SK-N-SH (cell line): Measurements from ENCODE around the gene SMARCE1. TPM values are rescaled to one million over a fixed set of nuclear protein-coding genes. Genes with fewer than 3 reads are reported as not detected.

Experiments used
- CTCF ChIA-PET: fragments of 300-600, 350-600 bp; formaldehyde crosslinking; extraction: SDS; loops from one replicate; lab custom pipeline; 2021; lab: Yijun Ruan, JAX
- POLR2A ChIA-PET: fragments of 350-600 bp; sonication (Branson Sonifier 250); formaldehyde crosslinking; extraction: SDS; loops from one replicate; lab custom pipeline; 2020; ENCODE audit warnings: antibody characterized with exemption, inconsistent platforms; lab: Yijun Ruan, JAX
- DNase-seq: peaks from one replicate; pipeline ENCODE4 v3.0.0; 2012
- H2AFZ ChIP-seq: fragments of 200-600 bp; sonication (generic); 2 replicates; pipeline ENCODE4 v1.8.1; 2016; ENCODE audit warnings: antibody characterized with exemption, mild to moderate bottlenecking, low read depth
- H3F3A ChIP-seq: fragments of 200-600 bp; sonication (generic); replicated peaks from 2 replicates; pipeline ENCODE3; 2016; ENCODE audit warnings: antibody characterized with exemption, mild to moderate bottlenecking; ENCODE audit not compliant: insufficient read depth
- H3K27ac ChIP-seq, 2 experiments: fragments of 200-500 bp in 1 of 2; fragments of 200-600 bp in 1 of 2; sonication (Bioruptor generic) in 1 of 2; sonication (generic), shearing (Covaris generic) in 1 of 2; 2 replicates each; pipeline versions ENCODE4 v1.5.1 to v1.6.1; 2014 to 2016; ENCODE audit warnings: low read depth in 2 of 2, inconsistent platforms in 1 of 2, low read length in 1 of 2, mild to moderate bottlenecking in 1 of 2, mixed read lengths in 1 of 2
- H3K27me3 ChIP-seq: fragments of 200-600 bp; sonication (generic), shearing (Covaris generic); 2 replicates; pipeline ENCODE4 v1.6.1; 2016; ENCODE audit warnings: mixed run types; ENCODE audit not compliant: insufficient read depth
- H3K36me3 ChIP-seq, 2 experiments: fragments of 200-500 bp in 1 of 2; fragments of 200-600 bp in 1 of 2; sonication (Bioruptor generic) in 1 of 2; sonication (generic) in 1 of 2; replicated peaks in 1 of 2; 2 replicates each; pipeline versions ENCODE3 to v1.5.1; 2014 to 2016; ENCODE audit warnings: low read length in 1 of 2, mild to moderate bottlenecking in 1 of 2; ENCODE audit not compliant: insufficient read depth in 2 of 2, control insufficient read depth in 1 of 2
- H3K4me1 ChIP-seq, 2 experiments: fragments of 200-500 bp in 1 of 2; fragments of 200-600 bp in 1 of 2; sonication (Bioruptor generic) in 1 of 2; sonication (generic), shearing (Covaris generic) in 1 of 2; 2 replicates each; pipeline versions ENCODE4 v1.5.1 to v1.6.1; 2014 to 2016; ENCODE audit warnings: low read depth in 1 of 2, low read length in 1 of 2, mixed run types in 1 of 2; ENCODE audit not compliant: insufficient read depth in 2 of 2, control insufficient read depth in 1 of 2
- H3K4me2 ChIP-seq: fragments of 200-600 bp; sonication (generic), shearing (Covaris generic); 2 replicates; pipeline ENCODE4 v1.6.1; 2017; ENCODE audit warnings: mixed run types
- H3K4me3 ChIP-seq, 2 experiments: fragments of 200-500 bp in 1 of 2; fragments of 200-600 bp in 1 of 2; sonication (Bioruptor generic) in 1 of 2; sonication (generic), shearing (Covaris generic) in 1 of 2; 2 replicates each; pipeline versions ENCODE4 v1.5.1 to v1.8.1; 2014 to 2016; ENCODE audit warnings: low read depth in 2 of 2, inconsistent platforms in 1 of 2, low read length in 1 of 2, mild to moderate bottlenecking in 1 of 2, mixed read lengths in 1 of 2, moderate library complexity in 1 of 2
- H3K79me2 ChIP-seq: fragments of 200-600 bp; sonication (generic); 2 replicates; pipeline ENCODE4 v1.8.1; 2017; ENCODE audit warnings: mild to moderate bottlenecking; ENCODE audit not compliant: insufficient read depth
- H3K9ac ChIP-seq: fragments of 200-600 bp; sonication (generic); 2 replicates; pipeline ENCODE4 v1.6.1; 2017; ENCODE audit warnings: mixed run types
- H3K9me2 ChIP-seq: fragments of 200-600 bp; sonication (generic); 2 replicates; pipeline ENCODE4 v1.6.1; 2017; ENCODE audit warnings: mixed run types
- H3K9me3 ChIP-seq: fragments of 200-600 bp; sonication (generic); 2 replicates; pipeline ENCODE4 v1.6.1; 2017; ENCODE audit warnings: mixed run types, mild to moderate bottlenecking, moderate library complexity
- H4K20me1 ChIP-seq: fragments of 200-600 bp; sonication (generic); 2 replicates; pipeline ENCODE4 v1.6.1; 2017; ENCODE audit warnings: mild to moderate bottlenecking, mixed run types; ENCODE audit not compliant: insufficient read depth
- EZH2phosphoT487 ChIP-seq: fragments of 200-600 bp; sonication (generic); IDR thresholded peaks from 2 replicates; pipeline ENCODE4 v1.6.1; 2017; ENCODE audit warnings: low read depth, mixed run types, mild to moderate bottlenecking, antibody characterized with exemption, moderate library complexity, borderline replicate concordance
- FOSL2 ChIP-seq: IDR thresholded peaks from 2 replicates; pipeline ENCODE4 v1.4.0; 2012; ENCODE audit warnings: low read depth, mild to moderate bottlenecking, moderate library complexity, borderline replicate concordance
- FOXJ3 ChIP-seq: sonication (generic); formaldehyde crosslinking; IDR thresholded peaks from 2 replicates; pipeline ENCODE4 v1.5.1; 2020; ENCODE audit warnings: mild to moderate bottlenecking, missing genetic modification reagents
- FOXM1 ChIP-seq: IDR thresholded peaks from 2 replicates; pipeline ENCODE4 v1.4.0; 2012; ENCODE audit warnings: low read depth, mild to moderate bottlenecking
- GABPA ChIP-seq: IDR thresholded peaks from 2 replicates; pipeline ENCODE4 v1.4.0; 2012; ENCODE audit warnings: low read depth, mild to moderate bottlenecking
- JUND ChIP-seq: IDR thresholded peaks from 2 replicates; pipeline ENCODE4 v1.4.0; 2012
- MEF2A ChIP-seq: IDR thresholded peaks from 2 replicates; pipeline ENCODE4 v1.4.0; 2012; ENCODE audit warnings: low read depth, borderline replicate concordance
- RFX5 ChIP-seq: IDR thresholded peaks from 2 replicates; pipeline ENCODE4 v1.6.1; 2012; ENCODE audit warnings: mild to moderate bottlenecking, improper control_type of control experiment, low read length
- SMC3 ChIP-seq: IDR thresholded peaks from 2 replicates; pipeline ENCODE4 v1.6.1; 2012; ENCODE audit warnings: low read depth, low read length, improper control_type of control experiment
- TAF1 ChIP-seq: IDR thresholded peaks from 2 replicates; pipeline ENCODE4 v1.6.1; 2012; ENCODE audit warnings: low read depth, mild to moderate bottlenecking, low read length, moderate library complexity, borderline replicate concordance
- TCF12 ChIP-seq: IDR thresholded peaks from 2 replicates; pipeline ENCODE4 v1.4.0; 2012
- TEAD4 ChIP-seq: IDR thresholded peaks from 2 replicates; pipeline ENCODE4 v1.4.0; 2012; ENCODE audit warnings: mild to moderate bottlenecking, borderline replicate concordance; ENCODE audit not compliant: insufficient read depth
- YY1 ChIP-seq: IDR thresholded peaks from 2 replicates; pipeline ENCODE4 v1.4.0; 2012; ENCODE audit warnings: low read depth, mild to moderate bottlenecking
- WGBS: methylation state at CpG from one replicate; pipeline ENCODE4 v1.1.6; 2017; ENCODE audit warnings: low lambda C conversion rate; 5-methylcytosine and 5-hydroxymethylcytosine counted together
- polyA plus RNA-seq, 3 experiments: library from polyadenylated mRNA; depleted of rRNA; stranded (reverse); fragments of >200 nt; gene quantifications; 2 replicates each; pipeline ENCODE4 v1.2.3, GENCODE V29; 2012
- TF ChIP-seq, protein P1 (sequence below): IDR thresholded peaks from 2 replicates; pipeline ENCODE4 v1.4.0; 2012; ENCODE audit warnings: low read depth, borderline replicate concordance
- TF ChIP-seq, protein P2 (sequence below): fragments of 150-350 bp; IDR thresholded peaks from 2 replicates; pipeline ENCODE4 v1.6.1; 2017; ENCODE audit warnings: antibody characterized with exemption, low read length, low read depth, borderline replicate concordance
- TF ChIP-seq, protein P3 (sequence below): IDR thresholded peaks from 2 replicates; pipeline ENCODE4 v1.4.0; 2012; ENCODE audit warnings: low read depth
- TF ChIP-seq, protein P4 (sequence below): IDR thresholded peaks from 2 replicates; pipeline ENCODE4 v1.6.1; 2012; ENCODE audit warnings: mild to moderate bottlenecking, low read depth, low read length, moderate library complexity
- TF ChIP-seq, protein P5 (sequence below): IDR thresholded peaks from 2 replicates; pipeline ENCODE4 v1.4.0; 2012; ENCODE audit warnings: low read depth, borderline replicate concordance

Gene SMARCE1
- polyA plus RNA-seq, 1 of the 3 experiments (the other 2 are of a cell fraction): 45.9 TPM

DNA sequence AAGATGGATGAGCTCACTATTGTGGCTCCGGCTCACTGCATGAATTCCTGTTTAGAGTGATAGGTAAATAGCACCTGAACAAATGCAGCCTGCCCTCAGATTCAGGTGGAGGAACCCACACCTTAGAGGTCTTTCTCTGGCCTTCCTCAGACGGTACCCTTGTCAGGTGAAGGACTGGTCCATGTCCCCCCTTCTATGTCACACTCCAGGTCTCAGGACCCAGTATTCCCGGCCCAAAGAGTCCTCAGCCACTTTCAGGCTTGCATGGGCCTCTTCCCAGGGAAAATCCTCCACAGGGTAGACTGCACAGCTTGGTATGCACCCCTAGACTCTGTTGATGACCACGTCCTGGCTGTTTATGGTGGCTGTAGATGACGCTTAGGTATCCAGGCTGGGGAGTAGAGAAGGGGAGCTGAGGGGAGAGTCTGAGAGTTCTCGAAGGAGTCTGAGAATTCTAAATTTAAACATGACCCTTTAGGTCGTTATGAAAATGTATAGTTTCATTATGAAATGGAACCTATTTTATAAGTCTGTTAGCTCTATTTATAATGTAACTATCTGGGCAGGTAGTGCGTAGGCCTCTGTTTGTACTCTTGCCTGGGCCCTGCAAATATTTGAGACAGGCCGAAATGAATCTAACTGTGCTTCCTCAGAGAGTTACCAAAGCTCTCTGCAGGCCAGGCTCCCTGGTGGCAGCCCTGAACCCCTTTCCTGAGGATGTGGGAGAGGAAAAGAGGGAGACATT is 49.9 kb downstream of the SMARCE1 start:
- Histone ChIP-seq H4K20me1 (no peaks in the 10 kb centered on the region), H3K9ac (no peak overlapping the region), H3K9me2 (no peaks in the 10 kb centered on the region), H3K79me2 (no peaks in the 10 kb centered on the region), H3K4me3 (no peak overlapping the region), H3K36me3 (no peaks in the 10 kb centered on the region), H3K4me2 (no peak overlapping the region), H3K9me3 (no peaks in the 10 kb centered on the region), H3F3A (no peaks in the 10 kb centered on the region), H3K27ac (no peak overlapping the region), H3K4me1 (no peaks in the 10 kb centered on the region), H2AFZ (no peak overlapping the region), H3K27me3 (peaks cover 2% of the 10 kb centered on the region; the same call in 1 of the 2 replicates)
- ChIA-PET CTCF (interaction anchor here (0.7 kb wide), 1 partner anchor 180 kb away, joined by 3 read pairs; no protein-coding TSS in a partner anchor), POLR2A (no interaction called here)
- no peak for DNase-seq
- WGBS: 61% methylated on average over 8 of the region's 9 CpGs
- TF ChIP-seq FOXJ3 (CRISPR knock-in tag) (no peak), EZH2phosphoT487 (no peak)
- TF ChIP-seq, protein P1, sequence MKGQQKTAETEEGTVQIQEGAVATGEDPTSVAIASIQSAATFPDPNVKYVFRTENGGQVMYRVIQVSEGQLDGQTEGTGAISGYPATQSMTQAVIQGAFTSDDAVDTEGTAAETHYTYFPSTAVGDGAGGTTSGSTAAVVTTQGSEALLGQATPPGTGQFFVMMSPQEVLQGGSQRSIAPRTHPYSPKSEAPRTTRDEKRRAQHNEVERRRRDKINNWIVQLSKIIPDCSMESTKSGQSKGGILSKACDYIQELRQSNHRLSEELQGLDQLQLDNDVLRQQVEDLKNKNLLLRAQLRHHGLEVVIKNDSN: no peak

DNA sequence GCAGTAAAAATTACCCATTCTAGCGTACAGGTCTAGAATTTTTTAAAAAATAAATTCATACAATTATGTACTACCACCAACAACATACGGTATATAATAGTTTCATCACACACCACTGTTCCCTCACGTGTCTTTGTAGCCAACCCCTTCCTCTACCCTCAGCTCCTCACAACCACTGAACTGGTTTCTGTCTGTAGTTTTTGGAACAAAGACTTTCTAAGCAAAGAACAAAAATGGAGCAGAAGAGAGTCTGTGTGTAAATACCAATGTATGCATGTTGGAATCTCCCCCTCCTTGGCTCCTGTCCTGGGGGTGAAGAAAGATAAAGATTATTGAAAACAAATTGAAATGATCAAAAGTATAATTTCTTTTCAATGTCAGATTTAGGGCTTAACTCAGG is 50.5 kb downstream of the SMARCE1 start:
- no peak for DNase-seq
- 83% methylated on average over 3 of the region's 3 CpGs for WGBS
- CTCF ChIA-PET: interaction anchor here (0.7 kb wide), 1 partner anchor 180 kb away, joined by 3 read pairs; no protein-coding TSS in a partner anchor
- Histone ChIP-seq H3K9ac (no peak overlapping the region), H3K9me2 (no peaks in the 10 kb centered on the region), H3K36me3 (no peaks in the 10 kb centered on the region), H4K20me1 (no peaks in the 10 kb centered on the region), H3K4me1 (no peaks in the 10 kb centered on the region), H3K27me3 (no peaks in the 10 kb centered on the region; the same call in 1 of the 2 replicates), H3K79me2 (no peaks in the 10 kb centered on the region), H3K4me2 (no peak overlapping the region), H2AFZ (no peak overlapping the region), H3F3A (no peaks in the 10 kb centered on the region), H3K9me3 (no peaks in the 10 kb centered on the region), H3K27ac (no peak overlapping the region), H3K4me3 (no peak overlapping the region)
- POLR2A ChIA-PET: no interaction called here
- no peak for TF ChIP-seq JUND
- TF ChIP-seq, protein P2, sequence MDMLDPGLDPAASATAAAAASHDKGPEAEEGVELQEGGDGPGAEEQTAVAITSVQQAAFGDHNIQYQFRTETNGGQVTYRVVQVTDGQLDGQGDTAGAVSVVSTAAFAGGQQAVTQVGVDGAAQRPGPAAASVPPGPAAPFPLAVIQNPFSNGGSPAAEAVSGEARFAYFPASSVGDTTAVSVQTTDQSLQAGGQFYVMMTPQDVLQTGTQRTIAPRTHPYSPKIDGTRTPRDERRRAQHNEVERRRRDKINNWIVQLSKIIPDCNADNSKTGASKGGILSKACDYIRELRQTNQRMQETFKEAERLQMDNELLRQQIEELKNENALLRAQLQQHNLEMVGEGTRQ: no peak
- TF ChIP-seq TAF1: no peak
- TF ChIP-seq SMC3: no peak
- no peak for TF ChIP-seq TEAD4
- TF ChIP-seq, protein P3, sequence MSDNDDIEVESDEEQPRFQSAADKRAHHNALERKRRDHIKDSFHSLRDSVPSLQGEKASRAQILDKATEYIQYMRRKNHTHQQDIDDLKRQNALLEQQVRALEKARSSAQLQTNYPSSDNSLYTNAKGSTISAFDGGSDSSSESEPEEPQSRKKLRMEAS: no peak
- no peak for TF ChIP-seq RFX5
- no peak for TF ChIP-seq FOSL2
- TF ChIP-seq EZH2phosphoT487: no peak
- TF ChIP-seq YY1: no peak
- no peak for TF ChIP-seq GABPA
- TF ChIP-seq, protein P4, sequence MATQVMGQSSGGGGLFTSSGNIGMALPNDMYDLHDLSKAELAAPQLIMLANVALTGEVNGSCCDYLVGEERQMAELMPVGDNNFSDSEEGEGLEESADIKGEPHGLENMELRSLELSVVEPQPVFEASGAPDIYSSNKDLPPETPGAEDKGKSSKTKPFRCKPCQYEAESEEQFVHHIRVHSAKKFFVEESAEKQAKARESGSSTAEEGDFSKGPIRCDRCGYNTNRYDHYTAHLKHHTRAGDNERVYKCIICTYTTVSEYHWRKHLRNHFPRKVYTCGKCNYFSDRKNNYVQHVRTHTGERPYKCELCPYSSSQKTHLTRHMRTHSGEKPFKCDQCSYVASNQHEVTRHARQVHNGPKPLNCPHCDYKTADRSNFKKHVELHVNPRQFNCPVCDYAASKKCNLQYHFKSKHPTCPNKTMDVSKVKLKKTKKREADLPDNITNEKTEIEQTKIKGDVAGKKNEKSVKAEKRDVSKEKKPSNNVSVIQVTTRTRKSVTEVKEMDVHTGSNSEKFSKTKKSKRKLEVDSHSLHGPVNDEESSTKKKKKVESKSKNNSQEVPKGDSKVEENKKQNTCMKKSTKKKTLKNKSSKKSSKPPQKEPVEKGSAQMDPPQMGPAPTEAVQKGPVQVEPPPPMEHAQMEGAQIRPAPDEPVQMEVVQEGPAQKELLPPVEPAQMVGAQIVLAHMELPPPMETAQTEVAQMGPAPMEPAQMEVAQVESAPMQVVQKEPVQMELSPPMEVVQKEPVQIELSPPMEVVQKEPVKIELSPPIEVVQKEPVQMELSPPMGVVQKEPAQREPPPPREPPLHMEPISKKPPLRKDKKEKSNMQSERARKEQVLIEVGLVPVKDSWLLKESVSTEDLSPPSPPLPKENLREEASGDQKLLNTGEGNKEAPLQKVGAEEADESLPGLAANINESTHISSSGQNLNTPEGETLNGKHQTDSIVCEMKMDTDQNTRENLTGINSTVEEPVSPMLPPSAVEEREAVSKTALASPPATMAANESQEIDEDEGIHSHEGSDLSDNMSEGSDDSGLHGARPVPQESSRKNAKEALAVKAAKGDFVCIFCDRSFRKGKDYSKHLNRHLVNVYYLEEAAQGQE: no peak
- no peak for TF ChIP-seq FOXM1
- TF ChIP-seq, protein P5, sequence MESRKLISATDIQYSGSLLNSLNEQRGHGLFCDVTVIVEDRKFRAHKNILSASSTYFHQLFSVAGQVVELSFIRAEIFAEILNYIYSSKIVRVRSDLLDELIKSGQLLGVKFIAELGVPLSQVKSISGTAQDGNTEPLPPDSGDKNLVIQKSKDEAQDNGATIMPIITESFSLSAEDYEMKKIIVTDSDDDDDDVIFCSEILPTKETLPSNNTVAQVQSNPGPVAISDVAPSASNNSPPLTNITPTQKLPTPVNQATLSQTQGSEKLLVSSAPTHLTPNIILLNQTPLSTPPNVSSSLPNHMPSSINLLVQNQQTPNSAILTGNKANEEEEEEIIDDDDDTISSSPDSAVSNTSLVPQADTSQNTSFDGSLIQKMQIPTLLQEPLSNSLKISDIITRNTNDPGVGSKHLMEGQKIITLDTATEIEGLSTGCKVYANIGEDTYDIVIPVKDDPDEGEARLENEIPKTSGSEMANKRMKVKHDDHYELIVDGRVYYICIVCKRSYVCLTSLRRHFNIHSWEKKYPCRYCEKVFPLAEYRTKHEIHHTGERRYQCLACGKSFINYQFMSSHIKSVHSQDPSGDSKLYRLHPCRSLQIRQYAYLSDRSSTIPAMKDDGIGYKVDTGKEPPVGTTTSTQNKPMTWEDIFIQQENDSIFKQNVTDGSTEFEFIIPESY: no peak
- TF ChIP-seq, protein P1: no peak
- TF ChIP-seq MEF2A: no peak
- no peak for TF ChIP-seq TCF12
